Measurements from ENCODE around the gene MYO7B.

Gene MYO7B

GRCh38 chr2:127512362-127512761 is 23.1 kb upstream of the MYO7B start:
- TF ChIP-seq CTCF (IDR thresholded peaks at IDR 0.05; ENCODE audit: low read depth, low read length) = no peak

GRCh38 chr2:127514076-127514475 is 21.4 kb upstream of the MYO7B start:
- no peak overlapping the region for H3K4me3 ChIP-seq (ENCODE audit: low read depth, low read length)
- no peak for TF ChIP-seq CTCF (IDR thresholded peaks at IDR 0.05; ENCODE audit: low read depth, low read length)

More at GRCh38 chr2:127512362-127512761, 23.1 kb upstream of the MYO7B start:
- no peak overlapping the region for H3K4me3 ChIP-seq (ENCODE audit: low read depth, low read length)

GRCh38 chr2:127514485-127514884 is 21.0 kb upstream of the MYO7B start:
- no peak for TF ChIP-seq CTCF (IDR thresholded peaks at IDR 0.05; ENCODE audit: low read depth, low read length)
- no peak overlapping the region for H3K4me3 ChIP-seq (ENCODE audit: low read depth, low read length)

GRCh38 chr2:127515383-127515915 is 20.0 kb upstream of the MYO7B start:
- TF ChIP-seq CTCF (IDR thresholded peaks at IDR 0.05; ENCODE audit: low read depth, low read length) = no peak
- no peak overlapping the region for H3K4me3 ChIP-seq (ENCODE audit: low read depth, low read length)

- no peak for TF ChIP-seq CTCF (IDR thresholded peaks at IDR 0.05; ENCODE audit: low read depth, low read length)
Measured at GRCh38 chr2:127516041-127516762, 19.3 kb upstream of the MYO7B start.

GRCh38 chr2:127517465-127517864 is 18.0 kb upstream of the MYO7B start:
- no peak for TF ChIP-seq CTCF (IDR thresholded peaks at IDR 0.05; ENCODE audit: low read depth, low read length)
- H3K4me3 ChIP-seq (ENCODE audit: low read depth, low read length) = no peak overlapping the region

More at GRCh38 chr2:127516041-127516762, 19.3 kb upstream of the MYO7B start:
- no peak overlapping the region for H3K4me3 ChIP-seq (ENCODE audit: low read depth, low read length)

- no peak for TF ChIP-seq CTCF (IDR thresholded peaks at IDR 0.05; ENCODE audit: low read depth, low read length)
- no peak overlapping the region for H3K4me3 ChIP-seq (ENCODE audit: low read depth, low read length)
Measured at GRCh38 chr2:127520424-127520823, 15.1 kb upstream of the MYO7B start.

Measured in WI38 (cell line).